Measurements from ENCODE around the gene SPINK5.

SPINK5 gene

DNA sequence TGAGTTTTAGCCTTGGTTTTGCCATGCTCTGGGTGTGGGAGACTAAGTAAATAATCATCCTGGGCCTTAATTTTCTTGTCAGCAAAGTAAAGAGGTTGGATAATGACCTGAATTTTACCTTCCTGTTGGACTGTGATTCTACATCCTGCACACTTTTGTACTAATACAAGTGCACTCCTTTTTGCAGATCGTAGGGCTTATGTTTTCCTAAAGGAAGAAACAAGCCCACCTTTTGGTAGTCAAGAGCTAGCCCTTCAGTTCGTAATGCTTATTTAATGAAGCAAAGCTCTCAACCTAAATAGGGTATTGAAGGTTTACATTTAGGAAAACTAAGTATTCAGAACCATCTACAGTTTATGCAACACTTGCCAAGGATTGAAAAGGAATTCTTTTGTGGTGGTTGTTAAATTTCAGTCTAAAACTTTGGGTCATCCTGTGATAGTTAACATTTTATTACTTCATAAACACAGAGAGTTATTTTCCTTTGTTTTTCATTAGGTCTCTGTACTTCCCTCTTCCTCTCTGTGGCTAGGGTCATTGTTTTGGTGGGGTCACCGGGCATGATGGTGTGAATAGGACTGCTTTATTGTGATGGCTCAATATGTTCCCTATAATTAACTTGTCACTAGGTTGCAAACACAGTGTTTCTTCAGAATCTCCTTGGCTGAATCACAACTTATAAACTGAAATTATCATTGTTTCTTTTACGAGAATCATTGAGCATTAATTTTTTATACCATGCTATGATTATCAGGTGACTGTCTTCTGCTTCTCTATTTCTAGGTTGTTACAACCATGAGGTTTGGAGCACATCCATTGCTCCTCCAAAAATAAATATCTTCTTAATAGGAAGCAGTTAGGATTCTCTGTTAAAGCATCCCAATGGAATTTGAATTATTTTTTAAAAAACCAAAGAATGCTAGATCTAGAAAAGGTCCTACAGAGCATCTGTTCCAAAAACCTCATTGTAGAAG, 28.5 kb downstream of the SPINK5 start:
- no peak for DNase-seq

GRCh38 chr5:148094336-148094735, 30.6 kb downstream of the SPINK5 start:
- no peak for DNase-seq

GRCh38 chr5:148104226-148104625, 40.4 kb downstream of the SPINK5 start:
- no peak for DNase-seq

DNA sequence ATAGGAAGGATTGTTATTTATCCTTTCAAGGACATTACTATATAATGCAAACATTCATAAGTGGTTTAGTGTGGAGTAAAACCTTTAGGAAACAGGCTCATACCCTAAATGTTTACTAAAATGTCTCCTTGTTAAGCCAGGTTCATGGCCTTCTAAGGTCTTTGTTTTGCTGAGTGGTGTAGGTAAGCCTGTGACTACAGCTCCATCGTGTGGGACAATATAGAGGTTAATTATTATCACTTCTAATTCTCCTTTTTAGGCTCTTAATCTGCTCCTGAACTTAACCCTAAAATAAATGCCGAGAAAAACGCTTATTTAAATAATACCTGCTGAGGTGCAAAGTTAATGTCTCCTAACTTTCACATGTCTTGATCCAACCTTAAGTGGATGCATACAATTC, 43.8 kb downstream of the SPINK5 start:
- no peak for DNase-seq

DNA sequence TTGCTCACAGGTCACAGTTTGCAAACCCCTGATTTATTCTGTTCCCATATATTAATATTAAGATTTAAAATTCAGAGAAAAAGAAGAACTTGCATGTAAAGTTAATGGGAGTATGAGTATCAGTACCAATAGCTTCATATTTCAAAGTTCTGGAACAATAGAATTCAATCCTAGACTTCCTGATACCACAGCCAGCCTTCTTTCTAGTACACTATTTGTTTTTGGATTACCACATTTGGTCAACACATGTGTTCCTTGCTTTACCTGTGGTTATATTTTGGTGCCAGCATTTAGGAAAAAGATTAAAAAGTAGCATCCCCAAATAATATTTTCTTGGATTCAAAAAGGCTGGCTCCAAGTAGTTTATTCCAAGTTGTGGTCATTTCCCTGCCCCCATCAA, 49.5 kb downstream of the SPINK5 start:
- DNase-seq = no peak

- DNase-seq = no peak
Measured at GRCh38 chr5:148120317-148120716, 56.5 kb downstream of the SPINK5 start.

DNA sequence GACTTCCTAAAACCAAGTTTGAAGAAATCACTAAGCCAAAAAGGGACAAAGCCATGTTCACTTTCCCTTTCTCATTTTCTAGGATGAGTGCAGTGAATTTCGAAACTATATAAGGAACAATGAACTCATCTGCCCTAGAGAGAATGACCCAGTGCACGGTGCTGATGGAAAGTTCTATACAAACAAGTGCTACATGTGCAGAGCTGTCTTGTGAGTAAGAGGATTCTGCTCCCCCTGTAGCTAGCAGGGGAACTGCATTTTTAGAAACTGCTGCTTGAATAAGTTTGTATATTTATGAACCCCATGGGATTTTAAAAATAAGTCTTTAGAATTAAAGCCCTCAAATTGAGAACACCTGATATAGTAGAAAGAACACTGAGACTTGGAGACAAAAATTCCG, 61.9 kb downstream of the SPINK5 start:
- DNase-seq = no peak

DNA sequence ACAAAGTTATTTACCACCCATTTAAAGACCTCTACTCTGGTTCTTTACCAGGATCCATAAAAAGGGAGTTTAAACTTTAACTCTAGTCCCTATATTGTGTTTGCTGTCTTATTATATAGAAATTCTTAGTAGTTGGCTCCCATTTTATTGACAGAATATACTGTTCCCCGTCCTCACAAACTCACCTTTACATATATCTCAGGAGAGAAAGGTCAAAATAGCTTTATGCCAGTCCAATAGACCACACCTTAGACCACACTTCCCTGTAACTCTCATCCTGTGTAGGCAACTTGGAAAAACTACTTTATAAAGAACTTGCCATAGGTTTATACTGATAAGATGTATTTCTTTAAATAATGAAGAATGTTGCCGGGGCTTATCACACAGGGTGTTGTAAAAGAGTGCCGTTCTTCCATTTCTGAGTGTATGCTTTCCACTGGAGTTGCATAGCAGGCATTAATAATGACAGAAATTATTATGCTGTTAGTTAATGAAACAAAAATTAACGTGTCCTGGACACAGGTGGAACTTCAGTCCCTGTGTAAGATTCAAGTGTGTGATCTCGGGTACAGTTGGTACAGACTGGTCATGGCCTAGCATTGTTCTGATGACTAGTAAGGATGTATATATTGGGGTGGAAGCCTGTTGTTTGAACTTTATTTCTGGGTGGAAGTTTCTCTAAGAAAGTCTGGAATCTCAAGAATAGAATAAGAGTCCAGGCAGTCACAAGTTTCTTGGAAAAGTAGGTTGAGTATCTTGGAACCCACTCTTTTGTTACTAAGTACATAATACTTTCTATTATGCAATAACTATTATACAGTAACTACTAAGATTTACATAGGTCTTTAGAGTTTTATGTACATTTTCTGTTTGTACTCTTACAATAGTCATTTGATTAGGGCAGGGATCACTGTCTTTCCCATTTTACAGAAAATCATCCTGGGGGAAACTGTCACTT, 71.6 kb downstream of the SPINK5 start:
- no peak for DNase-seq

DNA sequence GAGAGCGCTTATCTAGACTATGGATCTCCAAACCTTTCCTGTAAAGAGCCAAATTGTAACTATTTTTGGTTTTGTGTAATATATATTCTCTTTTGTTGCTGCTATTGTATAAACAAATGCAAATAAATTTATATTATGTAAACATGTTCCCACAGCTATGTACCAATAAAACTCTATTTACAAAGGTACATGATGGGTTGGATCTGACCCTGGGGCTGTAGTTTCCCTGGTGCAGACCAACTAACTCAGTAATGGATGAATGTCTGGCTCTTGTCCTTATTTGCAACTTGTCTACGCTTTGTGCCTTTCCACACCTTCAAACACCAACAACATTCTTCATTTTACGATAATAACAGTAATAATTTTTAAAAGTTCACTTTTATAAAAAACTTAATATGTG, 77.1 kb downstream of the SPINK5 start:
- DNase-seq = no peak

DNA sequence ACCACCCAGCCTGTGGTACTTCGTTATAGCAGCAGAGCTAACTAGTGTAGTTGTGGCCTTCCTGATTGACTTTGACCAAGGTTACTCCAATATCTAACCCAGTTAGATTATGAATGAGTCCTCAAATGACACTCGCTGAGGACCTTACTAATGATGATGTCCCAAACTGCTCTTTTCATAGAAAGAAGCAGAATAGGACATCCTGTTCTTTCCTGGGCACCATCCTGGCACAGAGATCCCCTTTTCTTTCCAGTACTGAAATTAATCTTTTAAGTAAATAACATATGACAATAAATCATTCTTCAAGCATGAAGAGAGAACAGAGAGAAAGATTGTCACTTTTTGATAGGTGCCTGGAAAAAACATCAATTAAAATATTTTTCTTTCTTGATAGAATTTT, 77.9 kb downstream of the SPINK5 start:
- no peak for DNase-seq

DNA sequence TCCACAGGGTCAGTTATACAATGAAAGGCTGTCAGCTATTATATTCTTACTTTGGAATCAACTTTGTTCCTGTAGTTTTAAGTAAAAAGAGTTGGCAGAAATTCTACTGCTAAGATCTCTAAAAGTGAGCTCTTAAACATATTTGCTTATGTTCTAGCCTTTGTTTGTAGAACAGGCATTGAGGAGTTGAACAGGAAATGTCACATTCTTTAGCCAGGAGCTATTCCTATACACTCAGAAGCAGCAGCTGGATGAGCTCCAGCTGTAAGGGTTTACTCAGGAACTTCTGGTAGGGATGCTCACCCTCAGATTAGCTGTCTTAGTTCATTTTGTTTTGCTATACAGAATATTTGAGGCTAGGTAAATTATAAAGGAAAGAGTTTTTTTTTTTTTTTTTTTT, 82.1 kb downstream of the SPINK5 start:
- DNase-seq = no peak

- DNase-seq = no peak
Measured at GRCh38 chr5:148146487-148146886, 82.7 kb downstream of the SPINK5 start.

DNA sequence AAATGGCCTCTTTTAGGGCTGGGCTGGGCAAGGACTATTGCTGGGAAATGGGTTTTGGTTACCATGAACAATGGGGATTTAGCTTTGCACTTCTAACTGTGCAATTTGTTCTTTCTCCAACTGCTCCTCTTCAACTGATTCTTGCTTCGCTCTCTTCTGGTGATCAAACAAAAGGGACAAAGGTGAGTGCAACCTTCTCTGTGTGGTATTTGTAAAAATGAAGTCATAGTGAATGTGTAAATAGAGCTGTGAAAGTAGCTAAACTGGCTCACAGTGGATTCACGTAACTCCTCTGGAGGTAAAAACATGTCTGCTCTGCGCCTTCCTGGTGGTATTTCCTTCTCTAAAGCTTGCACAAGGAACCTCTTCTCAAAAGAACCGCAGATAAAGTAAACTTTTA, 83.6 kb downstream of the SPINK5 start:
- DNase-seq = no peak

GRCh38 chr5:148151872-148152271, 88.1 kb downstream of the SPINK5 start:
- no peak for DNase-seq

GRCh38 chr5:148152781-148153180, 89.0 kb downstream of the SPINK5 start:
- DNase-seq = no peak

GRCh38 chr5:148156609-148157008, 92.8 kb downstream of the SPINK5 start:
- DNase-seq = no peak

DNA sequence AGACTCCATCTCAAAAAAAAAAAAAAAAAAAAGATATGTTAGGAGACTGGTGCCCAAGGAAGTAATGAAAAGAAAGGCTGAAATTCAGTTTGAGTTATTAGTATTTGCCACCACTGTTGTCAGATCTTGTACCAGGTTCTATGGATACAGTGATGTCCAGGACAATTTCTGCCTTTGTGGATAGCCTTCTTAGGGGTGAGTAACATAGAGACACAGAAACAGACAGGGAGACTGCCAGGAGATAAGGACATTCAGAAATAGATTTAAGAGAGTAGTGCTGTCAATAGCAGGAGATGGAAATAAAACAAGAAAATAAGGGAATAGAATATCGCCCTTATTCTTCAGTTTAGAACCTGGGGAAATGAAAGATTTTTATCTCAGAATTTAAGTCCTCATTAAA, 98.3 kb downstream of the SPINK5 start:
- no peak for DNase-seq

- DNase-seq = no peak
Measured at GRCh38 chr5:148163345-148163744, 99.6 kb downstream of the SPINK5 start.

DNA sequence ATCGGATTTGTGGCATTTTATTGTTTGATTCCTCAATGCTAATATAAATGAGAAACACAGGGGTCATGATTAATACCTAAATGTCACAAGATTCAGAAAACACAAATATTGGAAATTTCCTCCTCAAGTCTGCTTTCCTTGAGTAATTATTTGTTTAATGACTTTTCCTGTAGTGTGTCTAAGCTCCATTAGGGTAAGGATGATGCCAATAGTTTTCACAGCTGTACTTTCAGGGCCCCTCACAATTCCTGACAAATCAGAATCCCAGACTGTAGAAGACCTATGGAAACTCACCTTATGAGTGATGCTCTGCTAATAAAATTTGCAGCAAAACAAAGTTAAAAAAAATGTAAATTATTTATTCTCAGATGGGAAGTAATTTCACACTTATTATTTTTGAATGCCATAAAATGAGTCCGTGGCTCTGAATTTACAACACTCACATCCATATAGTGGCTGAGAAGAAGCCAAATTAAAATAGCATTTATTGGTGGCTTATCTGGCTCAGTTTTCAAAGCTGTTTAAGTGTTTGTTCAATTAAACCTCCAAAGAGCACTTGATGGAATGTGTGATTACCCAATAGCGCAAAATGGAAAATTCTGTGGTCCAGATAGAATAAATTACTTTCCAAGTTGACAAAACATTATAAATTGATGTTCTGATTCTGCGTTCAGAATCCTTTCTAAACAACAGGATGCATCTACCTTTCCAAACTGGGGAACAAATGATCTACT, 102.9 kb downstream of the SPINK5 start:
- DNase-seq = no peak

DNA sequence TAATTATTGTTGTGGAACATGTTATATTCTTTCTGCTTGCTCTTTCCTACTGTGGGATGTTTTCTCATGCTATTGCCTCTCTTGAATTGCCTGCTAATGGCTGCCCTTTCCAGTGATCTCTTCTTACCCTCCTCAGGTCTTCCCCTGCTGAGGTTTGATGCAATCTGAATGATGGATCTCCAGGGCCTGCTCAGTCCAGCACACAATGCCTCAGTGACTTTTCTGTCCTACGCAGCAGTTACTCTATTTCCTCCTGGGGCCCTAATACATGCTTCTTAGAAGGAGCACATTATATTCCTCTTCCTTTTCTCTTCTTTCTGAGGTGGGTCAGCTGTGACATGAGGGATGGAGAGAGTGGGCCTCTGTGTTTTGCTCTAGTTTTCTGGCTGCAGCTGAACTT, 104.5 kb downstream of the SPINK5 start, which contains the start of gene SPINK14:
Gene SPINK14, plus strand, starts transcription at position 301 of the 400 bp plus-strand sequence. CDS start 1,187 bp downstream, outside the sequence.
- DNase-seq = no peak

GRCh38 chr5:148172377-148172776, 108.6 kb downstream of the SPINK5 start:
- DNase-seq = no peak

DNA sequence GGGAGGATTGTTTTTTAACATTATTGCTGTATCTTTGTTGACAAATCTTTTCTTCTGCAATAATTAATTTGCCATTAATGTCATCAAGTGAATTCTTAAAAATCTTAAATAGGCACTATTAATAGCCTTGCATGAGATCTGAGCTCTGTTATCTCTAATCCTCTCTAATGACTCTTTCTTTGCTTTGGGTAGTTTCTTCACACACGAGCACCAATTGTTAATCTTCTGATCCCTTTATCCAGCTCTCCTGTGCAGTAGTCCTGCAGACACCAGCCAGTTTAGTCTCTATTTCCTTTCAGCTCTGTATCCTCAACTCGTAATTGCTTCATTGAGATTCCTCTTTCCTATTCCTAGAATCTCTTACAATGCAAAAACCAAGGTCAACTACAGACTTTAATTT, 112.7 kb downstream of the SPINK5 start:
- DNase-seq = no peak

GRCh38 chr5:148177207-148177606, 113.4 kb downstream of the SPINK5 start:
- DNase-seq = no peak

Measured in inflammatory macrophage (primary cell).